H1 (cell line): ENCODE measurements around the gene PACS1. TPM values are rescaled to one million over a fixed set of nuclear protein-coding genes. Genes with fewer than 3 reads are reported as not detected.

ENCODE experiments used
- BACH1 ChIP-seq: IDR thresholded peaks from 2 replicates; pipeline ENCODE4 v1.6.1; 2012; ENCODE audit warnings: low read length, improper control_type of control experiment
- CHD1 ChIP-seq: IDR thresholded peaks from 2 replicates; pipeline ENCODE4 v1.6.1; 2012; ENCODE audit warnings: low read depth, low read length, improper control_type of control experiment
- EGR1 ChIP-seq: IDR thresholded peaks from 2 replicates; pipeline ENCODE4 v1.6.1; 2011; ENCODE audit warnings: low read depth, low read length, borderline replicate concordance
- HDAC6 ChIP-seq: IDR thresholded peaks from one replicate; pipeline ENCODE4 v1.7.1; 2012; ENCODE audit warnings: low read depth, mild to moderate bottlenecking, inconsistent platforms, low read length, moderate library complexity
- JUN ChIP-seq: IDR thresholded peaks from 2 replicates; pipeline ENCODE4 v1.6.1; 2011; ENCODE audit warnings: low read depth, mild to moderate bottlenecking, improper control_type of control experiment, low read length
- KDM1A ChIP-seq: fragments of 200-600, 300-600 bp; sonication (generic); IDR thresholded peaks from 2 replicates; pipeline ENCODE4 v1.7.1; 2016; ENCODE audit warnings: mild to moderate bottlenecking, low read length, borderline replicate concordance
- POLR2AphosphoS5 ChIP-seq: IDR thresholded peaks from 2 replicates; pipeline ENCODE4 v1.6.1; 2011; ENCODE audit warnings: low read depth, low read length
- SP1 ChIP-seq: IDR thresholded peaks from 2 replicates; pipeline ENCODE4 v1.6.1; 2011; ENCODE audit warnings: low read depth, low read length
- TAF7 ChIP-seq: optimal IDR thresholded peaks from 2 replicates; pipeline ENCODE3; 2011; ENCODE audit warnings: low read depth, mild to moderate bottlenecking, inconsistent platforms, low read length, moderate library complexity, borderline replicate concordance
- polyA plus RNA-seq, 7 experiments: library from polyadenylated mRNA; depleted of rRNA in 3 of 7; stranded (reverse) in 5 of 7; unstranded in 2 of 7; fragments of >200 nt in 5 of 7; fragments of 200-250 nt in 2 of 7; gene quantifications; 1 replicate in 5 of 7; 2 replicates in 1 of 7; 4 replicates in 1 of 7; pipeline versions ENCODE4 v1.2.1 to v1.2.3, GENCODE V29; 2011 to 2013; ENCODE audit warnings: missing spikeins in 2 of 7, mixed read lengths in 2 of 7
- total RNA-seq: library from RNA; stranded (reverse); fragmentation: NEBNext Ultra II Directional; extraction: Animal tissue kit (Norgen Biotek cat#: 25700); gene quantifications from 2 replicates; pipeline ENCODE4 v1.2.1, GENCODE V29; 2021
- TF ChIP-seq, protein P1 (sequence below): IDR thresholded peaks from 2 replicates; pipeline ENCODE4 v1.6.1; 2011; ENCODE audit warnings: low read length, improper control_type of control experiment

Gene PACS1
- total and polyA plus RNA-seq, 2 of the 8 experiments (the other 6 are each of a cell fraction or from before 2014, with no cell fraction given): 11.5 to 36.0 TPM

DNA sequence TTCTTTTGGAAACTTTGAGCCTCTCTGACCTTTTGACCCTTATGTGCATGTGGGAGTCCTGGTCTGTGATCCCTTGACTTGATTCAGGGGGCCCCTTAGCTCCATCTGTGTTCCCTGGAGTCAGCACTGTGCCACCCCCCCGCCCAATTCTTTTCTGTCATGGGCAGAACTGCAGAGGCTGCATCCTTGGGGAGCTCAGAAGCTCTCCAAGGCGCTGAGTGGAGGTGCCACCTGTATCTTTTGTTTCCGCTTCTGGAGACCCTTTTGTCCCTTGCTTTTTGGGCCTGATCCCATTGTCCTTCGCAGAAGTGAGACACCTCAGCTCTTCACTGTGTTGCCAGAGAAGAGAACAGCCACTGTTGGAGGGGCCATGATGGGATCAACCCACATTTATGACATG is 2.4 kb upstream of the PACS1 start (continued):
- TF ChIP-seq KDM1A (no peak), SP1 (no peak), HDAC6 (no peak), TAF7 (no peak), BACH1 (no peak), JUN (no peak), EGR1 (no peak), CHD1 (no peak), POLR2AphosphoS5 (no peak)
- TF ChIP-seq, protein P1, sequence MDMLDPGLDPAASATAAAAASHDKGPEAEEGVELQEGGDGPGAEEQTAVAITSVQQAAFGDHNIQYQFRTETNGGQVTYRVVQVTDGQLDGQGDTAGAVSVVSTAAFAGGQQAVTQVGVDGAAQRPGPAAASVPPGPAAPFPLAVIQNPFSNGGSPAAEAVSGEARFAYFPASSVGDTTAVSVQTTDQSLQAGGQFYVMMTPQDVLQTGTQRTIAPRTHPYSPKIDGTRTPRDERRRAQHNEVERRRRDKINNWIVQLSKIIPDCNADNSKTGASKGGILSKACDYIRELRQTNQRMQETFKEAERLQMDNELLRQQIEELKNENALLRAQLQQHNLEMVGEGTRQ: no peak
- TF ChIP-seq, all 59 proteins: peak for 0
